CD14-positive monocyte (primary cell): Measurements from ENCODE around the gene SSTR5. TPM values are rescaled to one million over a fixed set of nuclear protein-coding genes. Genes with fewer than 3 reads are reported as not detected.

Experiments
- DNase-seq, 3 donors: peaks; one replicate each; pipeline ENCODE4 v3.0.0-alpha.2; 2011 to 2022
- H2AFZ ChIP-seq: 2 replicates; pipeline ENCODE4 v1.6.0; 2012; ENCODE audit warnings: mild to moderate bottlenecking, low read depth, low read length, inconsistent platforms; ENCODE audit not compliant: insufficient read depth, poor library complexity, severe bottlenecking
- H3K27ac ChIP-seq, 2 donors: 1 replicate in 1 of 2; 2 replicates in 1 of 2; pipeline ENCODE4 v1.5.1; 2012 to 2013; ENCODE audit warnings: low read length in 2 of 2, control low read depth in 1 of 2, inconsistent platforms in 1 of 2, low read depth in 1 of 2, mild to moderate bottlenecking in 1 of 2
- H3K27me3 ChIP-seq, 2 donors: one replicate each; pipeline versions ENCODE4 v1.6.0 to v1.6.1; 2011 to 2013; ENCODE audit warnings: low read length in 2 of 2; ENCODE audit not compliant: control insufficient read depth in 2 of 2, insufficient read depth in 2 of 2
- H3K36me3 ChIP-seq, 2 donors: replicated peaks in 1 of 2; 1 replicate in 1 of 2; 2 replicates in 1 of 2; pipeline versions ENCODE4 v1.5.1 to v1.6.1; 2012 to 2013; ENCODE audit warnings: low read length in 2 of 2, control low read depth in 1 of 2, inconsistent platforms in 1 of 2, mild to moderate bottlenecking in 1 of 2; ENCODE audit not compliant: insufficient read depth in 2 of 2, control insufficient read depth in 1 of 2
- H3K4me1 ChIP-seq, 2 donors: 1 replicate in 1 of 2; 2 replicates in 1 of 2; pipeline versions ENCODE4 v1.5.1 to v1.6.1; 2012 to 2013; ENCODE audit warnings: low read length in 2 of 2, control low read depth in 1 of 2, inconsistent platforms in 1 of 2, mild to moderate bottlenecking in 1 of 2, moderate library complexity in 1 of 2; ENCODE audit not compliant: insufficient read depth in 2 of 2, control insufficient read depth in 1 of 2
- H3K4me2 ChIP-seq: replicated peaks from 2 replicates; pipeline ENCODE3; 2012; ENCODE audit warnings: low read length, moderate library complexity, mild to moderate bottlenecking; ENCODE audit not compliant: poor library complexity, severe bottlenecking; ENCODE audit errors: extremely low read depth
- H3K4me3 ChIP-seq, 3 experiments: fragments of 200-600 bp in 1 of 3; sonication (generic) in 1 of 3; replicated peaks in 1 of 3; 1 replicate in 2 of 3; 2 replicates in 1 of 3; pipeline ENCODE4 v1.5.1; 2011 to 2013; ENCODE audit warnings: low read length in 3 of 3, mild to moderate bottlenecking in 3 of 3, control low read depth in 2 of 3, low read depth in 2 of 3, inconsistent platforms in 1 of 3, moderate library complexity in 1 of 3
- H3K79me2 ChIP-seq: 2 replicates; pipeline ENCODE4 v1.6.0; 2012; ENCODE audit warnings: mild to moderate bottlenecking, control low read depth, inconsistent platforms, low read length, moderate library complexity; ENCODE audit not compliant: insufficient read depth
- H3K9ac ChIP-seq: 2 replicates; pipeline ENCODE4 v1.6.0; 2017; ENCODE audit warnings: low read length, mild to moderate bottlenecking; ENCODE audit not compliant: insufficient read depth, poor library complexity, severe bottlenecking
- H3K9me3 ChIP-seq, 2 donors: replicated peaks in 1 of 2; 1 replicate in 1 of 2; 2 replicates in 1 of 2; pipeline versions ENCODE4 v1.5.1 to v1.6.1; 2012 to 2013; ENCODE audit warnings: low read length in 2 of 2, control low read depth in 1 of 2; ENCODE audit not compliant: control insufficient read depth in 1 of 2, insufficient read depth in 1 of 2
- H4K20me1 ChIP-seq: 2 replicates; pipeline ENCODE4 v1.6.0; 2012; ENCODE audit warnings: mild to moderate bottlenecking, low read length, control low read depth, moderate library complexity; ENCODE audit not compliant: insufficient read depth
- H3K27ac Mint-ChIP-seq, 7 donors: one replicate each; pipeline ENCODE4 v1.8.0; 2020; ENCODE audit warnings: mild to moderate bottlenecking in 7 of 7, mixed read lengths in 7 of 7, moderate library complexity in 6 of 7, inconsistent platforms in 2 of 7
- H3K27me3 Mint-ChIP-seq, 3 donors: one replicate each; pipeline ENCODE4 v1.8.0; 2021 to 2022; ENCODE audit warnings: low read depth in 3 of 3, mild to moderate bottlenecking in 3 of 3, mixed read lengths in 3 of 3, moderate library complexity in 3 of 3, inconsistent platforms in 1 of 3
- H3K36me3 Mint-ChIP-seq, 2 donors: one replicate each; pipeline ENCODE4 v1.8.0; 2020; ENCODE audit warnings: mixed read lengths in 2 of 2, inconsistent platforms in 1 of 2, mild to moderate bottlenecking in 1 of 2
- H3K4me1 Mint-ChIP-seq: one replicate; pipeline ENCODE4 v1.8.0; 2020; ENCODE audit warnings: mild to moderate bottlenecking, mixed read lengths
- H3K4me3 Mint-ChIP-seq, 2 donors: one replicate each; pipeline ENCODE4 v1.8.0; 2020; ENCODE audit warnings: mild to moderate bottlenecking in 2 of 2, mixed read lengths in 2 of 2, moderate library complexity in 1 of 2
- H3K9me3 Mint-ChIP-seq, 7 donors: one replicate each; pipeline ENCODE4 v1.8.0; 2020 to 2022; ENCODE audit warnings: mixed read lengths in 7 of 7, mild to moderate bottlenecking in 6 of 7, moderate library complexity in 6 of 7, inconsistent platforms in 2 of 7
- WGBS: methylation state at CpG from one replicate; pipeline ENCODE4 v1.1.5; 2013; ENCODE audit warnings: missing lambda C conversion rate; ENCODE audit not compliant: insufficient coverage; 5-methylcytosine and 5-hydroxymethylcytosine counted together
- intact Hi-C, 2 donors: fragments of 100-400 bp; cut with micrococcal nuclease; formaldehyde crosslinking; loops; one replicate each; pipeline versions ENCODE4 v1.15.0 to v1.15.1; 2023
- polyA plus RNA-seq, 3 donors: library from polyadenylated mRNA; depleted of rRNA in 1 of 3; unstranded in 2 of 3; stranded (reverse) in 1 of 3; fragments of 300-500 nt in 2 of 3; fragments of >200 nt in 1 of 3; fragmentation: Illumina TruSeq in 2 of 3; gene quantifications; 1 replicate in 2 of 3; 2 replicates in 1 of 3; pipeline ENCODE4 v1.2.3, GENCODE V29; 2012 to 2021
- TF ChIP-seq, protein P1 (sequence below): fragments of 200-600 bp; IDR thresholded peaks from one replicate; pipeline ENCODE4 v1.8.0; 2022; ENCODE audit warnings: antibody characterized with exemption, mild to moderate bottlenecking

SSTR5 gene
- polyA plus RNA-seq, 3 donors = not detected

DNA sequence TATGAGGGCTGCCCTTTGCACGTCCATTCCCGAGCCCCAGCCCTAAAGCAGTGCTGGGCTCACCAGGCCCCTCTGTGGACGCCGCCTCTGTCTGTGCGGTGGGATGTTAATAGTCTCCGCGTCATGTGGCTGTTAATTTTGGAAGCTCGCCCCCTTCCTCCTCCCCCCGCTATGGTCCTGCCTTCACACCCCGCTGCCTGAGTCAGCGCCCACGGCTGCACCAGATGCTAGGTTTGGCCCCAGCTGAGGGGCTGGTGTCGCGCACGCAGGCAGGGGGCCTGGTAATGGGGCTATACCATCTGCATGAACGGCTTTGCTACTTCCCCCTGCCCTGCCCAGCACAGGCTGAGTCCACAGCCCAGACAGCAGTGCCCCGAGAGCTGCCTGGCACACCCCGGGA lies 4.1 kb upstream of the SSTR5 start:
- H3K9me3 Mint-ChIP-seq = peaks cover 0 to 3% (median 2%) of the 10 kb centered on the region in 7 donors
- peaks cover 32 to 80% (median 47%) of the 10 kb centered on the region in 3 donors for H3K27me3 Mint-ChIP-seq
- H3K9ac ChIP-seq = no peak overlapping the region
- H3K36me3 ChIP-seq = no peaks in the 10 kb centered on the region
- H3K36me3 Mint-ChIP-seq = no peaks in the 10 kb centered on the region
- no peak overlapping the region for H3K4me3 Mint-ChIP-seq
- no peak overlapping the region for H3K27ac Mint-ChIP-seq
- WGBS = 77% methylated on average over 15 of the region's 18 CpGs
- no peak overlapping the region for H3K4me2 ChIP-seq
- TF ChIP-seq, protein P1, sequence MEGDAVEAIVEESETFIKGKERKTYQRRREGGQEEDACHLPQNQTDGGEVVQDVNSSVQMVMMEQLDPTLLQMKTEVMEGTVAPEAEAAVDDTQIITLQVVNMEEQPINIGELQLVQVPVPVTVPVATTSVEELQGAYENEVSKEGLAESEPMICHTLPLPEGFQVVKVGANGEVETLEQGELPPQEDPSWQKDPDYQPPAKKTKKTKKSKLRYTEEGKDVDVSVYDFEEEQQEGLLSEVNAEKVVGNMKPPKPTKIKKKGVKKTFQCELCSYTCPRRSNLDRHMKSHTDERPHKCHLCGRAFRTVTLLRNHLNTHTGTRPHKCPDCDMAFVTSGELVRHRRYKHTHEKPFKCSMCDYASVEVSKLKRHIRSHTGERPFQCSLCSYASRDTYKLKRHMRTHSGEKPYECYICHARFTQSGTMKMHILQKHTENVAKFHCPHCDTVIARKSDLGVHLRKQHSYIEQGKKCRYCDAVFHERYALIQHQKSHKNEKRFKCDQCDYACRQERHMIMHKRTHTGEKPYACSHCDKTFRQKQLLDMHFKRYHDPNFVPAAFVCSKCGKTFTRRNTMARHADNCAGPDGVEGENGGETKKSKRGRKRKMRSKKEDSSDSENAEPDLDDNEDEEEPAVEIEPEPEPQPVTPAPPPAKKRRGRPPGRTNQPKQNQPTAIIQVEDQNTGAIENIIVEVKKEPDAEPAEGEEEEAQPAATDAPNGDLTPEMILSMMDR = no peak
- no peaks in the 10 kb centered on the region for H3K79me2 ChIP-seq
- H3K4me3 ChIP-seq = no peak overlapping the region
- H3K27me3 ChIP-seq = peaks cover 0 to 39% of the 10 kb centered on the region in 2 donors
- no peaks in the 10 kb centered on the region for H4K20me1 ChIP-seq
- intact Hi-C loops = no loop called here
- H3K9me3 ChIP-seq = no peaks in the 10 kb centered on the region
- H2AFZ ChIP-seq = no peak overlapping the region
- no peak for DNase-seq
- H3K27ac ChIP-seq = no peak overlapping the region
- H3K4me1 ChIP-seq = no peaks in the 10 kb centered on the region
- no peaks in the 10 kb centered on the region for H3K4me1 Mint-ChIP-seq

DNA sequence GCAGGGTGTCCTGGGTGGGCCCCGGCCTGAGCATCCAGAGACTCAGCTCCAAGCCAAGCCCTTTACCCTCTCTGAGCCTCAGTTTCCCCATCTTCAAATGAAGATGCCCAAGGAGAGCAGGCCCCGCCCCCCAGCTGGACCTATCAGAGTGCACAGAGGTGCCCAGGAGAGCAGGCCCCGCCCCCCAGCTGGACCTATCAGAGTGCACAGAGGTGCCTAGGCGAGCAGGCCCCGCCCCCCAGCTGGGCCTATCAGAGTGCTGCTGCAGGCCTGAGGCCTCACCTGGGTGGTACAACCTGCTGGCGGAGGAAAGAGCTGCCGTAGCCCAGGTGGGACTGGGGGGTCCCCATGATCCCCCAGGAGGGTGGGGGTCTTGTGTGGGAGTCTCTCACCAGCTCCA lies 3.4 kb upstream of the SSTR5 start:
- no peak overlapping the region for H3K4me3 Mint-ChIP-seq
- intact Hi-C loops = no loop called here
- no peak overlapping the region for H3K4me3 ChIP-seq
- no peaks in the 10 kb centered on the region for H3K9me3 ChIP-seq
- H3K27me3 ChIP-seq = peaks cover 0 to 42% of the 10 kb centered on the region in 2 donors
- no peak overlapping the region for H3K9ac ChIP-seq
- H3K4me2 ChIP-seq = no peak overlapping the region
- no peaks in the 10 kb centered on the region for H4K20me1 ChIP-seq
- H3K27ac ChIP-seq = no peak overlapping the region
- no peaks in the 10 kb centered on the region for H3K36me3 ChIP-seq
- H3K79me2 ChIP-seq = no peaks in the 10 kb centered on the region
- H3K27ac Mint-ChIP-seq = no peak overlapping the region
- no peak for DNase-seq
- H2AFZ ChIP-seq = no peak overlapping the region
- no peaks in the 10 kb centered on the region for H3K4me1 Mint-ChIP-seq
- H3K4me1 ChIP-seq = no peaks in the 10 kb centered on the region
- TF ChIP-seq, protein P1 = no peak
- H3K9me3 Mint-ChIP-seq = peaks cover 0 to 3% (median 2%) of the 10 kb centered on the region in 7 donors
- peaks cover 32 to 81% (median 47%) of the 10 kb centered on the region in 3 donors for H3K27me3 Mint-ChIP-seq
- H3K36me3 Mint-ChIP-seq = no peaks in the 10 kb centered on the region
- WGBS = 96% methylated on average over 5 of the region's 7 CpGs
